Gastroesophageal sphincter (tissue), 4 donors: ENCODE measurements around the gene SLC44A3. TPM values are rescaled to one million over a fixed set of nuclear protein-coding genes. Genes with fewer than 3 reads are reported as not detected.
A peak's percentile ranks its signal among the peaks of the same experiment; 100 is the strongest.

Experiments used
- ATAC-seq: fragments of 150-250 bp; one replicate; pipeline ENCODE4 v1.9.1; 2016; ENCODE audit warnings: mild to moderate bottlenecking, moderate library complexity
- H3K27ac ChIP-seq, 4 donors: fragments of 200-600 bp; sonication (generic) in 3 of 4; 1 replicate in 3 of 4; 2 replicates in 1 of 4; pipeline ENCODE4 v1.5.1; 2016 to 2019
- H3K27me3 ChIP-seq: fragments of 200-600 bp; sonication (generic); one replicate; pipeline ENCODE4 v1.5.1; 2019
- H3K36me3 ChIP-seq, 2 donors: fragments of 200-600 bp; sonication (generic); one replicate each; pipeline ENCODE4 v1.5.1; 2019; ENCODE audit warnings: control low read depth in 1 of 2
- H3K4me1 ChIP-seq, 3 donors: fragments of 200-600 bp; sonication (generic); 1 replicate in 2 of 3; 2 replicates in 1 of 3; pipeline ENCODE4 v1.5.1; 2016 to 2019; ENCODE audit warnings: control low read depth in 2 of 3
- H3K4me3 ChIP-seq, 2 donors: fragments of 200-600 bp; sonication (generic); one replicate each; pipeline ENCODE4 v1.5.1; 2019; ENCODE audit warnings: mild to moderate bottlenecking in 1 of 2, moderate library complexity in 1 of 2
- H3K9me3 ChIP-seq, 3 donors: fragments of 200-600 bp; sonication (generic); one replicate each; pipeline ENCODE4 v1.5.1; 2017 to 2019; ENCODE audit warnings: control low read depth in 2 of 3
- CTCF ChIP-seq, 4 experiments: fragments of 200-600 bp in 2 of 4; fragments of 450-650 bp in 2 of 4; sonication (generic) in 1 of 4; IDR thresholded peaks; one replicate each; pipeline ENCODE4 v1.5.1; 2017 to 2019; ENCODE audit warnings: antibody characterized with exemption in 4 of 4, mild to moderate bottlenecking in 2 of 4, moderate library complexity in 2 of 4
- EP300 ChIP-seq: sonication (generic); formaldehyde crosslinking; IDR thresholded peaks from one replicate; pipeline ENCODE4 v1.6.1; 2017; ENCODE audit warnings: antibody characterized with exemption, mild to moderate bottlenecking
- POLR2A ChIP-seq, 2 donors: fragments of 450-650 bp; IDR thresholded peaks; one replicate each; pipeline ENCODE4 v1.6.1; 2017; ENCODE audit warnings: antibody characterized with exemption in 2 of 2, mild to moderate bottlenecking in 2 of 2, moderate library complexity in 1 of 2
- POLR2AphosphoS5 ChIP-seq: sonication (generic); formaldehyde crosslinking; IDR thresholded peaks from one replicate; pipeline ENCODE4 v1.6.1; 2017; ENCODE audit warnings: antibody characterized with exemption
- WGBS, 2 donors: methylation state at CpG; one replicate each; pipeline ENCODE4 v1.1.5; 2018; ENCODE audit warnings: low coverage in 1 of 2; 5-methylcytosine and 5-hydroxymethylcytosine counted together
- total RNA-seq, 4 donors: library from RNA; depleted of rRNA; stranded (reverse); fragments of >200 nt; gene quantifications; one replicate each; pipeline ENCODE4 v1.1.0, GENCODE V29; 2016

SLC44A3 gene
- total RNA-seq, 4 donors from 2014 or later: 0.47 to 3.9 (median 1.2) TPM

GRCh38 chr1:94784190-94784515 is 36.0 kb upstream of the SLC44A3 start:
- 67% methylated on average over 1 of the region's 7 CpGs; no CpG with 5 or more reads in 1 of the 2 donors for WGBS, 2 donors
- H3K27ac ChIP-seq: peak overlapping the region; percentile 18 to 82 (median 76)
- no peak overlapping the region for H3K4me3 ChIP-seq
- no peaks in the 10 kb centered on the region for H3K9me3 ChIP-seq
- ATAC-seq: no peak
- H3K4me1 ChIP-seq: peaks cover 0 to 25% (median 9%) of the 10 kb centered on the region in 3 donors
- TF ChIP-seq POLR2A (IDR thresholded peaks at IDR 0.05) (no peak), POLR2AphosphoS5 (no peak), CTCF (IDR thresholded peaks at IDR 0.05) (no peak), EP300 (no peak)
- no peaks in the 10 kb centered on the region for H3K27me3 ChIP-seq
- no peaks in the 10 kb centered on the region for H3K36me3 ChIP-seq

GRCh38 chr1:94787691-94788090 is 32.5 kb upstream of the SLC44A3 start:
- Histone ChIP-seq H3K36me3 (no peaks in the 10 kb centered on the region), H3K27ac (no peak overlapping the region), H3K27me3 (no peaks in the 10 kb centered on the region), H3K4me3 (no peak overlapping the region), H3K9me3 (no peaks in the 10 kb centered on the region), H3K4me1 (peaks cover 5 to 33% (median 20%) of the 10 kb centered on the region in 3 donors)
- 90 to 100% methylated on average over 1 of the region's 1 CpG for WGBS, 2 donors
- TF ChIP-seq POLR2AphosphoS5 (no peak), EP300 (no peak), CTCF (IDR thresholded peaks at IDR 0.05) (no peak), POLR2A (IDR thresholded peaks at IDR 0.05) (no peak)
- no peak for ATAC-seq

GRCh38 chr1:94790246-94790645 is 29.9 kb upstream of the SLC44A3 start:
- no peak for TF ChIP-seq EP300
- no peak for TF ChIP-seq CTCF (IDR thresholded peaks at IDR 0.05)
- no peak for TF ChIP-seq POLR2AphosphoS5
- TF ChIP-seq POLR2A (IDR thresholded peaks at IDR 0.05): no peak
- no peaks in the 10 kb centered on the region for H3K36me3 ChIP-seq
- 79 to 84% methylated on average over 2 of the region's 2 CpGs for WGBS, 2 donors
- no peak overlapping the region for H3K4me3 ChIP-seq
- no peak overlapping the region for H3K27ac ChIP-seq
- H3K9me3 ChIP-seq: no peaks in the 10 kb centered on the region
- H3K27me3 ChIP-seq: no peaks in the 10 kb centered on the region
- peaks cover 8 to 26% (median 19%) of the 10 kb centered on the region in 3 donors for H3K4me1 ChIP-seq
- no peak for ATAC-seq

- WGBS, 2 donors: 92% methylated on average over 1 of the region's 1 CpG
- Histone ChIP-seq H3K4me1 (peaks cover 8 to 26% (median 19%) of the 10 kb centered on the region in 3 donors), H3K4me3 (no peak overlapping the region), H3K27ac (no peak overlapping the region), H3K9me3 (no peaks in the 10 kb centered on the region), H3K27me3 (no peaks in the 10 kb centered on the region), H3K36me3 (no peaks in the 10 kb centered on the region)
- ATAC-seq: no peak
- TF ChIP-seq POLR2A (IDR thresholded peaks at IDR 0.05) (no peak), EP300 (no peak), POLR2AphosphoS5 (no peak), CTCF (IDR thresholded peaks at IDR 0.05) (no peak)
Observed at GRCh38 chr1:94790670-94791069, 29.5 kb upstream of the SLC44A3 start.

- H3K9me3 ChIP-seq: no peaks in the 10 kb centered on the region
- no peaks in the 10 kb centered on the region for H3K27me3 ChIP-seq
- ATAC-seq: peak; percentile 80
- peaks cover 8 to 26% (median 19%) of the 10 kb centered on the region in 3 donors for H3K4me1 ChIP-seq
- no peak overlapping the region for H3K4me3 ChIP-seq
- TF ChIP-seq CTCF (IDR thresholded peaks at IDR 0.05): peak in 3 of 4 experiments; percentile 27 to 54 (median 49)
- TF ChIP-seq POLR2A (IDR thresholded peaks at IDR 0.05): no peak
- no peaks in the 10 kb centered on the region for H3K36me3 ChIP-seq
- WGBS, 2 donors: 1 to 10% methylated on average over 5 of the region's 5 CpGs
- peak overlapping the region; percentile 39 to 89 (median 80) for H3K27ac ChIP-seq
Observed at GRCh38 chr1:94792473-94793295, 27.5 kb upstream of the SLC44A3 start.
